ENCODE results near the gene TMEM178A. TPM values are rescaled to one million over a fixed set of nuclear protein-coding genes. Genes with fewer than 3 reads are reported as not detected.
"Not testable (repeated sequence)": the region's sequence is repeated elsewhere in the genome, so short reads cannot be mapped to it uniquely, and the experiment has no call there.

Gene TMEM178A
- 2.9 TPM for total RNA-seq

DNA sequence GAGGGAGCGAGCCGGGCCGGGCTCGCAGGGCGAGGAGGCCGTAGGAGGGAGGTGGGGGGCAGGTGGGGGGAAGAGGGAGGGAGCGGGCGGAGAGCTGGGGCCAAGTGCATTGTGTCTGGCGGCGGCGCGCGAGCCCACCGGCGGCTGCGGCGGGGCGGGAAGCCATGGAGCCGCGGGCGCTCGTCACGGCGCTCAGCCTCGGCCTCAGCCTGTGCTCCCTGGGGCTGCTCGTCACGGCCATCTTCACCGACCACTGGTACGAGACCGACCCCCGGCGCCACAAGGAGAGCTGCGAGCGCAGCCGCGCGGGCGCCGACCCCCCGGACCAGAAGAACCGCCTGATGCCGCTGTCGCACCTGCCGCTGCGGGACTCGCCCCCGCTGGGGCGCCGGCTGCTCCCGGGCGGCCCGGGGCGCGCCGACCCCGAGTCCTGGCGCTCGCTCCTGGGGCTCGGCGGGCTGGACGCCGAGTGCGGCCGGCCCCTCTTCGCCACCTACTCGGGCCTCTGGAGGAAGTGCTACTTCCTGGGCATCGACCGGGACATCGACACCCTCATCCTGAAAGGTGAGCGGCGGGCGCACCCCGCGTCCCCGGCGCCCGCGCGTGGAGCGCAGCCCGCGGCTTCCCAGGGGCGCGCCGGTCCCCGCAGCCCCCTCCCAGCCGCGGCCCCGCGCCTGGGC is at the start of gene TMEM178A:
TSS of gene TMEM178A (plus strand) at position 107 of the 680 bp plus-strand sequence. CDS start at position 165, 58 bp downstream.
- no peak for DNase-seq (ENCODE audit: low spot score)

DNA sequence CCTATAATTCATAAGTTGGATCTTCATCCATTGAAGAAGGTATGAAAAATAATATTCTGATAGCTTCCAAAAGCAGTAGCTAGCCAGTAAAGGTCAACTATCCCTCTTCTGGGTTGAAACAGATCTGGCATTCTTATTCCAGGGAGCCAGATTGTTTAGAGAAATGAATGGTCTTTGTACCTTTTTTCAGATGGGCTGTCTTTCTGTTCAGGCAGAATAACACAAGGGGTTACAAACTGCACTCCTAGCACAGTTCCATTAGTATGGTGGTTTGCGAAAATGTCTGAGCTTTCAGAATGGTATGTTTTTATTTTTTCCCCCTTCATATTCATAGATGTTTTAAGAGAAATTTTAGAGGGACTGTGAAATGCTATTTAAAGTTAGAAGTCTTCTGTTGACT is 47.5 kb upstream of the TMEM178A start:
- DNase-seq (ENCODE audit: low spot score) = no peak

DNA sequence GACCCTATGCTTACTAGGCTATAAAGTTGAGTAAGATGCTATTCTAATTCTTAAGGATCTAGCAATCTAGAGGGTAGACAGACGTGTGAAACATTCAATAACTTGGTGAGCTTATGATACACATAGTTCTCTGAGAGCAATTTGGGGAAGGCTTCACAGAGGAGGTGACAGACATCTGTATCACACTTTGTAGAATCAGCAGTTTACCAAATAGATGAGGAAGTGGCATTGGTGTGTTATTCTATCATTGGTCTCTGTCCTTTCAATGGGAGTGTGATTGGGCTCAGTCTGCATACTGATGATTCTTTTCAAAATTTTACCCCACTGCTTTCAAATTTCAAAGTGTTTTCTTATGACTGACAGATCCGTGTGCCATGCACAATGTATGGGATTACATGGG is 47.0 kb upstream of the TMEM178A start:
- no peak for DNase-seq (ENCODE audit: low spot score)

DNA sequence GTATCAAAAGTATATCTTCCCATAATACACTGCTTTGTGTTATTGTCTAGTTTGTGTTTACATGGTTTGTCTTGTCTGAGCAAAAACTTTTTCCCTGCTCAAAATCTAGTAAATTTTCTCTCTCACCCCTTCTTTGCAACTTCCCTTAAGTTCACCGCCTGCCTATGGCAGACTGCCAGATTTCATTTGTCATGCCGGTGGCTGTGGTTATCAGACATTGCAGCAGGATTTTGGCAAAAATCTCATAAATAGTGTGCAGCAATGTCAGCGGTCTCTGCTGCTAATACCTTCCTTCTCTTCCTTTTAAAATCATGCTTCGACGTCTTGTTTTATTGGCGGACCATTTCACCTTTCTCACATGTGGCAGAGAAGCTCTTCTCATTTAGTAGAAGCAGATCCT is 45.6 kb upstream of the TMEM178A start:
- DNase-seq (ENCODE audit: low spot score) = peak; percentile 59

DNA sequence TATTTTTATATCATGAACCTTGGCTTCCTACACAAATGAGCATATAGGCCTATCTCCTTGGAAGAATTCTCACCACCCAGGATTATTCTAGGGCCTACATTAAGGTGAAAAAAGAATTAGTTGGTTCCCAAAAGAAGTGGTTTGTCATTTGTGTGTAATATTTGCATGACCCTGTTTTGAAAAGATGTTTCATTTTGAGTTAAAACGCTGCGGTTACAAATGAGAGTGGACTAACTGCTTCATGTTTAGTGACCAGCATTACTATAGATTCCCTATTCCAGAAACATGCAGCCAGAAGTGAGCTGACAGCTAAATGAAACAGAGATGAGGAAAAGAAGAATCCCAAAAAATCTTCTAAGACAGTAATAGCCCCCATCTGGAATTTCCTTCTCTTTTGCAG is 44.1 kb upstream of the TMEM178A start:
- DNase-seq (ENCODE audit: low spot score) = no peak

DNA sequence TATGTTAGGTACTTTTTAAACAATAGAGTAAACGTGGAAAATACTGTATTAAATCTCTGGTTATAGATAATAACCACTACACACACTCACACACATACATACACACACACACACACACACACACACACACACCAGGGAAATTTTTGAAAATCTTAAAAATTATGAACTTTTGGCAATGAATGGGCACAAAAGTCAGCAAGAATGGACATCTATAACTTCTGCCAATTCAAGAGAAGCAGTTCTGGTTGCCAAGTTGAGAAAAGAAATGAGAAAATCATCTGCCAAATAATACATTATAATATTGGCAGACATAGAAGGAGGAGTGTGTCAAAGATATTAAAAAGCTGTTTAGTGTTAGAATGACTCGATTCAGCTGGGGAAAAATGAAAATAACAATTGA is 42.9 kb upstream of the TMEM178A start:
- no peak for DNase-seq (ENCODE audit: low spot score)

DNA sequence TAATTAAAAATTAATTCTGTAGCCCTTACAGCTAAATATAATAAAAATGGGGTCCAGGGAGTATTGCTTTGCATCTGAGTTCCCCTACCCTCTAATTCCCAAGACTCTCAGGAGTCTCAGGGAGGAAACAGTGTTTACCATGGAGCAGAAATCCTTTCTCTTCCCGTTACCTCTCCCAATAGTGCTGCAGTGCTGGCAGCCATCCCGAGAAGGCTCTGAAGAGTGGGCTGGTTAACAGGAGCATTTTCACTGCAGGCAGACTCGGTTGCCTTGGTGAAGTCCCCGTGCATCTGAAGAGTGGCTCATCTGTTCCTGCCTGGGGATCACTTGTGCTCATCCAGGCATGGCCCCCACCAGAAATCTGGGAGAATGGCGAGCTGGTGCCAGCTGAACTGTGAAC is 41.8 kb upstream of the TMEM178A start:
- DNase-seq (ENCODE audit: low spot score) = no peak

DNA sequence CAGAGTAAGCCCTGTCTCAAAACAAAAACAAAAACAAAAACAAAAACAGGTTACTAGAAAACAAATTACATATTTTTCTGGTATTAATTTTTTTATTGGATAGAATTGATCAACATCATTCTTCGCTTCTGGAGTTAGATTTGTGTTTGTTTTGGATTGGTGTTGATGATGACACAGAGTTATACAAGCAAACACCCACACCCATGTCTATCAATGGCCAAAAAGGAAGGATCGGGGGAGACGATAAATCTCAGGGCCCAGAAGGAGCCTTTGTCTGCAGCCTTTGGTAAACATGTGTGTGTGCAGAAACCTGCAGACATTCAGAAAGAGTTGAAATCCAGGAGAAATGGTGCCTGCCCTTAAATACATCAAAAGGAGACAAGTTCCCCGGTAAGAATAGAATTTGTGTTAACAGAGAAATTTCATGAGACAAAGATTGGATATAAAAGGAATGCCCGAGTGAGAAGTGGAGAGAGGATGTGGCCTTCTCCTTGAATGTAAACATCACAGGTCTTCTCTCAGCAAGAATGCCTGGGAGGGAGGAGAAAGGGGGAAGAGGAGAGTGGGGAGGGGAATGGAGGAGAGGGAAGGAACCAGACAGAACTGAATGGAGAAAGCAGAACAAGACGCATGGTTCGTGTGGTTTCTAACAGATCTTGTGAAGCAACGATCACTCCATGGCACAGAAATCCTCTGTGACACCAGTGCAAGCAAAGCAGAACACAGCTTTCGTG is 40.4 kb upstream of the TMEM178A start:
- DNase-seq (ENCODE audit: low spot score) = no peak

DNA sequence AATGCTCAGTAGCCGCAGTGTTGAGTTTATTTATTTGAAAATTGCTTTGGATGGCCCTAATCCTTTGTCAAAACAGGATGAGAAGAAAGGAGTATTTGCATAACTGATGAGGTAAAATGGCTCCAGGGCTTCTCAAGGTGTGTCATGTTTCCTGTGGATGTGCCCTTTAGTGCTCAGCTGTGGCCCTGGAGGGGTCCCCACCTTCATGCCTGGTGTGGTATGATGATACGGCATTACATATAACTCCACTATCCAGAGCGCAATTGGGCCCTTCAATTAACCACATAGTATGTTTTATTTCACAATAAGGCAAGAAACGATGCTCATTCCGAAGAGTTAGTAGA is 39.8 kb upstream of the TMEM178A start:
- no peak for DNase-seq (ENCODE audit: low spot score)

DNA sequence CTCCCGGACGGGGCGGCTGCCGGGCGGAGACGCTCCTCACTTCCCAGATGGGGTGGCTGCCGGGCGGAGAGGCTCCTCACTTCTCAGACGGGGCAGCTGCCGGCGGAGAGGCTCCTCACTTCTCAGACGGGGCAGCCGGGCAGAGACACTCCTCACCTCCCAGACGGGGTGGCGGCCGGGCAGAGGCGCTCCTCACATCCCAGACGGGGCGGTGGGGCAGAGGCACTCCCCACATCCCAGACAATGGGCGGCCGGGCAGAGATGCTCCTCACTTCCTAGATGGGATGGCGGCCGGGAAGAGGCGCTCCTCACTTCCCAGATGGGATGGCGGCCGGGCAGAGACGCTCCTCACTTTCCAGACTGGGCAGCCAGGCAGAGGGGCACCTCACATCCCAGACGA is 37.4 kb upstream of the TMEM178A start:
- not testable (repeated sequence) for DNase-seq (ENCODE audit: low spot score)

DNA sequence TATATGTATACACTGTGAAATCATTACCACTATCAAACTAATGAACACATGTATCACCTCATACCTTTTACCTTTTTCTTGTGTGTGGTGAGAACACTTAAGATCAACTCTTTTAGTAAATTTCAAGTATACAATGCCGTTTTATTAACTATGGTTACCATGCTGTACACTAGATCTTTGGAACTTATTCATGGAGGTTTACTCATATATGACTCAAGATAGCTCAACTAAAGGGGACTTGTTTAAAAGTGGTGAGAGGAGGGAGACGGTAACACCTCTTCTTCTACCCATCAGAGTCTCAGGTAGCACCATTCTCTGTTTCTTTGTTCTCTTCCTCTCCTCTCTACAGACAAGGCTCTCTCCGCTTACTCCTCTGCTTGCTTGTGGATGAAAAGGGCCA is 36.1 kb upstream of the TMEM178A start:
- DNase-seq (ENCODE audit: low spot score) = no peak

DNA sequence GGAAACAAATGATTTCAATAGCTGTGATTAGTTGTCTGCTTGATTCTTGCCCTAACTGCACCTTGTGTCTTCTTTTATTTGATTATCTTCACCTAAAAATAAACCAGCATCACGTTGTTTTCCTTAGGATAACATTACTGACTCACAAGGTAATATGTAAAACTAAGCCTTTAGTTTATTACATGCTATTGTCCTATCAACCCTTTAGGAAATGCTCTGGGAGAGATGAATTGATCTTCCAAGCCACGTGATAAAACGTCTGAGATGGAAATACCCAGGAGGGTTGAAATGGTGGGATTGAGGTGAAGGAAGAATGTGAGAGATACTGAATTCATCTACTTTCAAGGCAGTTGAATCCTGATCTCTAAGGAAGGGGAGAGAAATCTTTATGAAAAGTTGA is 34.5 kb upstream of the TMEM178A start:
- DNase-seq (ENCODE audit: low spot score) = no peak

DNA sequence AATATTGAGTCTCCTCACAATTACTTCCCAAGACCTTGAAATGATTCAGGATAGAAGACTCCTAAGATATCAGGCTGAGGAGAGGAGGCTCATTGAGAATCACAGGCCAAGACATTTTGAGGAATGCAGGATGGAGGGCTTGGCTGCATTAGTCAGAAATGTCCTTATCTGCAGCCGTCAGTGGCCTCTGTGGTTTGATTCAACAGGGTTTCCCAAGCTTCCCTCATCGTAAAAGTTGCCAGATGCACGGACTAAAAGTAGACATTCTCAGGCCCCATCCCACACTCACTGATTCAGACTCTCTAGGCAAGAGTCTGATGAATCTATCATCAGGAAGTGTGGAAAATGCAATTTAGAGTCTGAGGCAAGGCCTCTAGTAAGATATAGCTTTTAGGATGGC is 34.0 kb upstream of the TMEM178A start:
- DNase-seq (ENCODE audit: low spot score) = no peak

DNA sequence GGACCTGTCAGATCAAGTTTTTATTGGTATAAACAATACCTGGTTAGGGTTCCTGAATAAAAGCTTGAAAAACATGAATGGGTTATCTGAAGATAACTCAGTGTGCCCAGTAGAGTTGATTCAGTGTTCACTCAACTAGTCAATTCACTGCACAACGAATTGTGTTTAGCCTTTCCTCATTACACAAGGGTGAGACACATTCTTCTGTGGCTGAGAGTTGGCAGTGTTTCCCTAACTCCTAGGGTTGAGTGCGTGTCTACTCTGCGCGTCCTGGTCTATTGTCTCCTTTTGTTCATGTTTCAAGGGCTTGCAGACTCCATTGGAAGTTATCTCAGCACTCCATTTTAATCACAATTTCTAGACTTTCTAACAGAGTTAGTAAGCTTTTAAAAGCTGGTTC is 32.8 kb upstream of the TMEM178A start:
- no peak for DNase-seq (ENCODE audit: low spot score)

DNA sequence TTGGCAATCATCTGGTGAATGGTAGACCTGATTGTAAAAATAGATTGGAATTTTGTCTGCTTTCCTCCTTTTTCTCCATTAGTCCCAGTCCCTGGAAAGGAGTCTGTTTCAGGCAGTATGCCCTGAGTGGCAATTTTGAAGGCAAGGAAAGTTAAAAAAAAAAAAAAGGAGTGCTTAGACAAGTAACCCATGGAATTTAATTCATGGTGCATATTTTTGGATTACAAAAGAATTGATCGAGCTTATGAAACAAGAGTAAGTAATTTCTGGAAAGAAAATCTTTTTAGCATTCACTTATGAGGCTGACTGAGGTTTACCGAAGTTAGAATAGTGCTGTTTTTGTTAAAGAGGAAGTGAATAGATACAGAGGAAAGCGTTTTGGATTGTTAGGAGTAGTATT is 29.4 kb upstream of the TMEM178A start:
- DNase-seq (ENCODE audit: low spot score) = no peak

DNA sequence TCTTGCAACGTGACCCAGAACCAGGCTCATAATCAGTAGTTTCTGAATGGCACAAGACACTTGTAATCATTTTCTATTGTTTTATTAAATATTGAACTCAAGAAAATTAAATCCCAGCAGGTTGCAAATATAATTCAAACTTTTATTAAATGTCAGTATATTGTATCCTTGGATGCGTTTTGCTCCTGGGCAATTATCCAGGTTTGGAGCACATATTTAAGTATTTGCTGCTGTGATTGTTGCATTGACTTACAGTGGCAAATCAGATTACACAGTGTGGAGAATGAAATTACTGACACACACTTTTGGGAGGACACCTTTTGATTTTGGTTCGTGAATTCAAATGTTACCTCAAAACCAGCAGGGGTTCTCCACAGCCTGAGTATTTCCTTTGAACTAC is 27.1 kb upstream of the TMEM178A start:
- no peak for DNase-seq (ENCODE audit: low spot score)

DNA sequence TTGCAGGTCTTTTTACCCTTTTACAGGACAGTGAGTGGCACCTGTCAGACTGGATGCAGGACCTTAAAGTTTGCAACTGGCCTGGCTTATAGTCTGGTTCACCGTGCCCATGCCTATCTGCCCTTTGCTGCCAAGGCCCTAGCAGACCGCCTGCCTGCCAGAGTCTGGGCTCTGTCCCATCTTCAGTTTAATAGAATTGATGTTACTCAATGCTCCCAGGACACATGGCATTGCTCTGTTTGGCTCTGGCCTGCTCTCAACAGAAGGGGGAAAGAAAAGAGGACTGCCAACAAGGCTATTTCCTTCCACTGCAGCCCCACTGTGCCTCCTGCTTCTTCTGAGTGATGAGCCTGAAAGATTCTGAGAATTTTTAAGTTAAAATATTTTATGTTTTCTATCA is 25.6 kb upstream of the TMEM178A start:
- no peak for DNase-seq (ENCODE audit: low spot score)

DNA sequence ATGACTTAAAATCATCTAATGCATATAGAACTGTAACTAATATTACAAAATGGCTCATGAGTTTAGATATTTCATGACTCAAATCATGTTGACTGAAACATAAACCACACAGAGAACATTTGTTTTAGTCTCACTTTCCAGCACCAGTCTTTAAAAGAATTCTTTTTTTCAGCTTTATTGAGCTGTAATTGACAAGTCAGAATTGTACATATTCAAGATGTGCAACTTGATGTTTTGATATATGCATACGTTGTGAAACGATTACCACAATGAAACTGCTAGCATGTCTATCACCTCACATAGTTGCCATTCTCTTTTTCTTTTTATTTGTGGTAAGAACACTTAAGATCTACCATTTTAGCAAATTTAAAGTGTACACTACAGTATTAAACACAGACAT is 25.0 kb upstream of the TMEM178A start:
- no peak for DNase-seq (ENCODE audit: low spot score)

DNA sequence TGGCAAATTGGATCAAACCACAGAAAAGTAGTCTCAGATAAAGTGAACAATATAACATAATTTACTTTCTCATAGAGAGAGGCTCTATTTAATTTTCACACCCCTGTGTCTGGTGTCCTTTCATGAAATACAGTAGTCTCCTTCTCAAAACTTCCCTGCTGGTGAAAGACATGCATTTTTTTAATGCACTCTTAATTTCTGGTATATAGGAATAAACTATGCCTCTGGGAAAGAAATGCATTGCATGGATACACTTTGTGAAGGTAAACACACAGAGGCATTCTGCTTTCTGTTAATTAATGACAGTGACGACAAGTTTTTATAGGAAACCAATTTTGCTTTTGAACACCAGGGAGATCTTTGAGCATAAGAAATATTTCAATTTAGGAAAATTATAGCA is 24.1 kb upstream of the TMEM178A start:
- no peak for DNase-seq (ENCODE audit: low spot score)

DNA sequence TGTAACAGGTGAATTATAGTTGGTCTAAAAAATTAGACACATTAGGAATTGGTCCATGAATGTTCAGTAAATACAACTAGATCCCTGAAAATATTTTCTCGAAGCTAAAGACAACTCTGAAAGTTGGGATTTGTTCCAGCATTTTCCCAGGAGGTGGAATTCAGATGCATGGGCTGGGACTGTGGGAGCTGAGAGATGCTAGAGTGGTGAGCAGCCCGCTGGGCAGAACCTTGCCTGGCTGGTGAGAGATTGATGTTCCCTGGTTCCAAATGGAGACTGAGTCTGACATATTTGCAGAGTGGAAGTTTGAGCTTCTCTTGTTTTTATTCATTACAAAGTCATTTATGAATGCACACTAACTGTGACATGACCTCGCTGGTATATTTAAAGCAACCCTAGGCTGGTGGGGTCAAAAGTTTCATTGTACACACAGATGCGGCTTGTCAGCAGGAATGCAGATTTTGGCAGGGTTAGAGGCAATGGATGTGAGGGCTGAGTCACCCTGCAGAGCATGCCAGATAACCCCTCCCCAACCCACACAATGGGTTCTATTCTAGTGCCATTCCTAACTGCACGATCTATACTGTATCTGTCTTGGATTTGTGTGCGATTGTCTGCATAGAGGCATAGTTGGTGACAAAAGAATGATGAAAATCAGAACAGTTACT is 23.5 kb upstream of the TMEM178A start:
- no peak for DNase-seq (ENCODE audit: low spot score)

DNA sequence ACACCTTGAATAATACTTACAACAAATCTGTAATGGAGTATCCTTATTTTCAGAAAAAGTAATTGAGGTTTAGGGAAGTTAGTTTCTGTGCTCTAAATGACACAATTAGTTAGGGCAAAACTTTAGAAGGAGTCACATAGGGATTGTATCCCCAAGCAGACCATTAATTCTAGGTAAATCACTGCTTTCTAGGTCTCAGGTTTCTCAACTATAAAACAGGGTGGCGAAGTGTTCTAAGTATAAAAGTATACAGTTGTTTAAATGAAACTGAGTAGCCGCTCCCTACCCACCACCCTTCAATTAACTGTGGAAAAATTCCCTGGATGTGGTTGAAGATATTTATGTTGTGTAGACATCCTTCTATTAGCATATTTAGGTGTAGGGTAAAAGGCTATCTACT is 19.9 kb upstream of the TMEM178A start:
- DNase-seq (ENCODE audit: low spot score) = no peak

DNA sequence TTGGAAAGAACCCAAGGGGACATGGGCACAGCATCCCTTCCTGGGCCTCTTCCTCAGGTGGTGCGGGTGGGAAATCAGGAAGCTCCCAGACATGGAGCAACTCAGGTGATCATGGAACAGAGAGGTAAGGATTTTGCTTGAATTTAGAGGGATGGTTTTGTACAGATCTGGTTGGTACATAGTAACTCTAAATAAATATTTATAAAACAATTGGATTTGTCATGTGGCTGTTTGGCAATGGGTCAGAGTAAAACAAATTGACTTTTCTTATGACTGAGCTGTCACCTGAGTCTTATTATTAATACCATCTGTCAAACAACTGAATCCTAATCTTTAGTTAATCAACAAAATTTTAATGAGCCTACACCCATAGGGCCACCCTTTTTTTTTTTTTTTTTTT is 19.4 kb upstream of the TMEM178A start:
- no peak for DNase-seq (ENCODE audit: low spot score)

DNA sequence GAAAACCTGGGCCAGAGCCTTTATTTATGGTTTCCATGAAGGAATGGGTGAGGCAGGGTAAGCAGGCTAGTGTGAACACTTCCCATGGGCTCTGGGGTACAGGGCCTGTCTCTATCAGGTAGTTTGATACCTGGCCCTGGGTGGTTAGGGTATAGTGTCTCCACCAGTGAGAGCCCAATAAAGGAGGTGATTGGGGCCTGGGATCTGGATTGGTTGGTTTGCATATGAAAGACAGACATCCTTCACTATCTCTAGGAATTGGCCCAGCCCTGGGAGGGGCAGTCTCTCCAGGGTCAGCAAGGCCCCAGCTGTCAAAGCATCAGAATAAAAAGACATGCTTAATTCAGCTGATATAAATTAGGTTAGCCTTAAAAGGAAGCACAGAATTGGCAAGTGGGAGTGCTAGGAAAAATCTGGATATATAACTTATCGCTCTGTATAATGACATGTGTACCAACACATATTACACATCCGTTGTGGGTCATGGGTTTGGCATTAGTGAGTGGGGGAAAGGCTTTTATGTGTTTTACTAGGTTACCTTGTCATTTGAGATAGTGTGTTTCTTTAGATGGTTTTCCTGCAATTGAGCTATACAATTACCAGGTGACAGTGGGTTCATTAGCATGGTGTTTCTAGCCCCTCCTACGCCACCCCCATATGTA is 18.5 kb upstream of the TMEM178A start:
- no peak for DNase-seq (ENCODE audit: low spot score)

Measured in ureter (tissue), 1 donor.